Stimulated activated naive B cell treated with anti-CD40 and anti-IgM and Interleukin-4, amounts not matched to agents 10 μg/mL and 1 μg/mL and 100 μg/mL, for 72 hours (primary cell): Measurements from ENCODE around the gene FAM3C.
"Not testable (repeated sequence)": the region's sequence is repeated elsewhere in the genome, so short reads cannot be mapped to it uniquely, and the experiment has no call there.

Experiments
- ATAC-seq, 2 donors: fragments of 150-1000 bp; cut with Tn5 transposase; replicated peaks; 2 replicates each; pipeline ENCODE4 v1.10.0; 2021; ENCODE audit warnings: moderate library complexity in 1 of 2
- DNase-seq: peaks from one replicate; pipeline ENCODE4 v3.0.0; 2021
- H3K27ac Mint-ChIP-seq: one replicate; pipeline ENCODE4 v1.8.0; 2022; ENCODE audit warnings: mild to moderate bottlenecking, mixed read lengths
- H3K27me3 Mint-ChIP-seq, 2 donors: one replicate each; pipeline ENCODE4 v1.8.0; 2022; ENCODE audit warnings: mixed read lengths in 2 of 2
- H3K36me3 Mint-ChIP-seq, 2 donors: one replicate each; pipeline ENCODE4 v1.8.0; 2022; ENCODE audit warnings: mixed read lengths in 2 of 2, mild to moderate bottlenecking in 1 of 2
- H3K4me1 Mint-ChIP-seq, 2 donors: one replicate each; pipeline ENCODE4 v1.8.0; 2022; ENCODE audit warnings: mixed read lengths in 2 of 2, mild to moderate bottlenecking in 1 of 2
- H3K4me3 Mint-ChIP-seq, 2 donors: one replicate each; pipeline ENCODE4 v1.8.0; 2022; ENCODE audit warnings: mild to moderate bottlenecking in 2 of 2, mixed read lengths in 2 of 2, moderate library complexity in 1 of 2
- H3K9me3 Mint-ChIP-seq, 2 donors: one replicate each; pipeline ENCODE4 v1.8.0; 2022; ENCODE audit warnings: mixed read lengths in 2 of 2, mild to moderate bottlenecking in 1 of 2

Gene FAM3C

DNA sequence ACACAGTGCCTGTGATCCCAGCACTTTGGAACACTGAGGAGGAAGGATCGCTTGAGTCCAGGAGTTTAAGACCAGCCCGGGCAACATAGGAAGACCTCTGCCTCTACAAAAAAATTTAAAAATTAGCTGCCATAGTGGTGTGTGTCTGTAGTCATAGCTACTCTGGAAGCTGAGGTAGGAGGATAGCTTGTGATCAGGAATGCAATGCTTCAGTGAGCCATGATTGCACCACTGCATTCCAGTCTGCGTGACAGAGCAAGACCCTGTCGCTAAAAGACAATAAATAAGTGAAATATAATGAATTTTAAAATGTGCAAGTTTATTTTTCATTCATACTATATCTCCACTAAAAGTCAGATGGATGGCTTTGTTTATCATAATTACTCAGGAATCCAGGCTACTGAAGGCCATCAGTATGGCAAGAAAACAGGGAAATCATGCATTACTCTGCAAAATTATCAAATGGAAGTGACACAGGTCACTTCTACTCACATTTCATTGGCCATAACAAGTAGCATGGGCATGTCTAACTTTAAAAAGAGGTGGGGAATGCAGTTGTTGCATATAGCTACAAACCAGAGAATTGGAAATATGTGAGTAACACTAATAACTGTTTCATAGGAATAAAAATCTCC is 32.9 kb upstream of the FAM3C start:
- ATAC-seq (no peak), DNase-seq (no peak)
- H3K36me3 Mint-ChIP-seq: peaks cover 0 to 2% of the 10 kb centered on the region in 2 donors
- no peak overlapping the region for H3K4me3 Mint-ChIP-seq
- no peaks in the 10 kb centered on the region for H3K27me3 Mint-ChIP-seq
- peaks cover 8 to 19% of the 10 kb centered on the region in 2 donors for H3K4me1 Mint-ChIP-seq
- H3K27ac Mint-ChIP-seq: no peak overlapping the region
- peaks cover 0 to 5% of the 10 kb centered on the region in 2 donors for H3K9me3 Mint-ChIP-seq

DNA sequence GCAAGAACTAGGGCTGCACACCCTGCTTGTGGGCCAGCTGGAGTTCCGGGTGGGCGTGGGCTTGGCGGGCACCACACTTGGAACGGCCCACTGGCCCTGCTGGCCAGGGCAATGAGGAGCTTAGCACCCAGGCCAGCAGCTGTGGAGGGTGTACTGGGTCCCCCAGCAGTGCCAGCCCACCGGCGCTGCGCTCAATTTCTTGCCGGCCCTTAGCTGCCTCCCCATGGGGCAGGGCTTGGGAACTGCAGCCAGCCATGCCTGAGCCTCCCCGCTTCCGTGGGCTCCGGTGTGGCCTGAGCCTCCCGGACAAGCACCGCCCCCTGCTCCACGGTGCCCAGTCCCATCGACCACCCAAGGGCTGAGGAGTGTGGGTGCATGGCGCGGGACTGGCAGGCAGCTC is 25.6 kb upstream of the FAM3C start:
- ATAC-seq, H3K36me3 Mint-ChIP-seq, H3K4me1 Mint-ChIP-seq, DNase-seq, H3K4me3 Mint-ChIP-seq, H3K9me3 Mint-ChIP-seq, H3K27ac Mint-ChIP-seq, H3K27me3 Mint-ChIP-seq: not testable (repeated sequence)

DNA sequence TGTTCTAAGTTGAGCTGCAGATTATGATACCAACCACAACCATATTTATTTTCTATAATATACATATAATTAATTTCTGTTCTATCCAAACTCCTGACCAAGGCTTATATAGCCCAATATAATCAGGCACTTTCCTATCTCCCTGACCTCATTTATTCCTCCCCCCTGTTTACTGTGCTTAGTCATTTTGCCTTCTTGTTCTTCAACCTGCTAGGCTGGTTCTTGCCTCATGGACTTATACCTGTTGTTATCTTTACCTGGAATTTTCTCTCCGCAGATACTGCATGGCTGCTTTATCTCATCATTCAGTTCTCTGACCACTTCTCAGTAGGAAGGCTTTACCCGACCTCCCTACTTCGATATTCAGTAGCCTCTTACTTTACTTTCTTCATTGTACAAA is 24.9 kb upstream of the FAM3C start:
- no peaks in the 10 kb centered on the region for H3K4me1 Mint-ChIP-seq
- no peak overlapping the region for H3K27ac Mint-ChIP-seq
- H3K27me3 Mint-ChIP-seq: no peaks in the 10 kb centered on the region
- ATAC-seq (no peak), DNase-seq (no peak)
- H3K4me3 Mint-ChIP-seq: no peak overlapping the region
- H3K9me3 Mint-ChIP-seq: no peaks in the 10 kb centered on the region
- no peaks in the 10 kb centered on the region for H3K36me3 Mint-ChIP-seq

DNA sequence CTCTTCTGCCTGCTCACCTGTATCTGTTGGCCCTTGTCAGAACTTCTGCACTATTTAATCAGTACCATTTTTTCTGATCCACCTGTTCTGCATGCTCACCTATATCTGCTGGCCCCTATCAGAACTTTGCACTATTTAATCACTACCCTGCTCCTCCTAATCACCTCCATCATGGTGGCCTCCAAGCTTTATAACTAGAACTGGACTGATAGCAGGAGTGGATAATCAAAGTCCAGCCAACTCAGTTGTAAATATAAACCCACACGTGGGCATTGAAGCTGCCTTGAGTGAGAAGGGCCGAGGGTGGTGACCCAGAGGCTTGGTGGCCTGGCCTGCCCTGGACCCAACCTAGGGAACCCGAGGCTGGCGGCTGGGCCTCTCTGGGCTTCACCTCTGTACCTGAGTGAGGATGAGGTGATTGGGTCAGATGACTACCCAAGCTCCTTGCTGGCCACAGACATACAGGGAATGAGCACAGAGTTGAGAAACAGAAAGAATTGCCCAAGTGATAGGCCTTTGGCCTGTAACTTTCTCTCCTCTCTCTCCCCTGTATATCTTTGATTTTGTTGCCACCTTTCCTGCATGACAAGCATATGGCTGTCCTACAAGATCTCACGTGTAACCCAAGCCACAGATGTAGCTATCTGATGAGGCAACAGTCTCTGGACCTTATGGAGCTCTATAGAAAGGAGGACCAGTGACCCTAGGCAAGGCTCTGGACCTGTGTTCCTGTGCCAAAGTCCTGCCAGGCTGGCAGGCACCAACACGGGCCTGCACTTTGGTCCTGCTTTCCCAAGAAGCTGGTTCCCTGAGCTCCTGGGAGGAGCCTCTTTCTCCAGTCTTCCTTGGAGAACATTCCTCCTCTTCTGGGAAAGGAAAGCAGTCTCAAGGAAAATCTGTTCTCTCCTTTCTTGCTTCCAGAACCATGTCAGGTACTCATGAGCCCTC is 23.4 kb upstream of the FAM3C start:
- H3K27ac Mint-ChIP-seq: no peak overlapping the region
- ATAC-seq (no peak), DNase-seq (no peak)
- H3K27me3 Mint-ChIP-seq: no peaks in the 10 kb centered on the region
- H3K9me3 Mint-ChIP-seq: no peaks in the 10 kb centered on the region
- H3K4me3 Mint-ChIP-seq: no peak overlapping the region
- no peaks in the 10 kb centered on the region for H3K36me3 Mint-ChIP-seq
- no peaks in the 10 kb centered on the region for H3K4me1 Mint-ChIP-seq

DNA sequence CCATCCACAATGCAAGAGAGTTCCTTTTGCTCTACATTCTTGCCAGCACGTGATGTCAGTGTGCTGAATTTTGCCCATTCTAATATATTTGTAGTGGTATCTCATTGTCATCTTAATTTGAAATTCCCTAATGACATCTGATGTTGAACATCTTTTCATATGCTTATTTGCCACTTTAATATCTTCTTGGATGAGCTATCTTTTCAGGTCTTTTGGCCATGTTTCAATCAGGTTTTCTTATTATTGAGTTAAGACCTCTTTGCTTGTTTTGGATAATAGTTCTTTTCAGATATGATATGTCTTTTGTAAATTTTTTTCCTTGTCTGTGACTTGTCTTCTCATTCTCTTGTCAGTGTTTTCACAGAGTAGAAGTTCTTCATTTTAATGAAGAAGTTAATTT is 20.4 kb upstream of the FAM3C start:
- Mint-ChIP-seq H3K27ac (no peak overlapping the region), H3K9me3 (no peaks in the 10 kb centered on the region), H3K4me1 (peaks cover under 1 to 2% of the 10 kb centered on the region in 2 donors), H3K27me3 (no peaks in the 10 kb centered on the region), H3K4me3 (no peak overlapping the region), H3K36me3 (no peaks in the 10 kb centered on the region)
- ATAC-seq (no peak), DNase-seq (no peak)

DNA sequence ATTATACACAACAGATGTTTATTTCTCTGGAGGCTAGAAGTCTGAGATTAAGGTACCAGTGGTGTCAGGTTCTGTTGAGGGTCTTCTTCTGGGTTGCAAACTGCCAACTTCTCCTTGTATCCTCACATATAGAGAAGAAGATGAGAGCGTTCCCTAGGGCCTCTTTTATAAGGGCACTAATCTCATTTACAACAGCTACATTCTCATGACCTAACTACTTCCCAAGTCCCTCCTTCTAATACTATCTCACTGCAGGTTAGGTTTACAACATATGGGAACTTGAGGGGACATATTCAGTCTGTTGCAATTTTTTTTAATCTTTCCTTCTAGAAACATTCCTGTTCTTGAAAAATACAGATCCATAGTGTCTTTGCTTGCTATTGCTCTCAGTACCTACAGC is 18.3 kb upstream of the FAM3C start:
- no peaks in the 10 kb centered on the region for H3K9me3 Mint-ChIP-seq
- H3K4me1 Mint-ChIP-seq: peaks cover 7 to 12% of the 10 kb centered on the region in 2 donors
- H3K4me3 Mint-ChIP-seq: no peak overlapping the region

DNA sequence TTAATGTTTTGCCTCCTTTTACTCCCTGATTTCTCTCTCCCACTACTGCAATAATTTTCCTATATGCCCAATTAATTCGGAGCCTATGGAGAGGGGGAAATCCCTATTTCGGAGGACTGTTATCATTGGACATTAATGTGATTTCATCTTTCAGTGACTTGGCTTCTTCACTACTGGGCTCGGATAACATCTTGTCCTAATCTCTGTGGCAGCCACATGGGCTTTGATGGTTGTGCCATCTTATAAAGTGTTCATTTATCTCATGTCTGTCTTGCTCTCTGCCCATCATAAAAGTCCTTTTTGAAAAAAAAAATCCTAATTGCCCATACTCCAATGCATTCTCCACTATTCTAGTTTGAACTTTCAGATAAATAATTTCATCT is 15.5 kb upstream of the FAM3C start:
- Mint-ChIP-seq H3K4me1 (peaks cover 7 to 12% of the 10 kb centered on the region in 2 donors), H3K9me3 (no peaks in the 10 kb centered on the region), H3K4me3 (no peak overlapping the region), H3K27ac (no peak overlapping the region), H3K36me3 (no peaks in the 10 kb centered on the region), H3K27me3 (no peaks in the 10 kb centered on the region)
- DNase-seq (no peak), ATAC-seq (no peak)

More for the DNA sequence above, 18.3 kb upstream of the FAM3C start:
- H3K27me3 Mint-ChIP-seq: no peaks in the 10 kb centered on the region
- H3K36me3 Mint-ChIP-seq: no peaks in the 10 kb centered on the region
- no peak for DNase-seq
- ATAC-seq: no peak
- H3K27ac Mint-ChIP-seq: no peak overlapping the region

DNA sequence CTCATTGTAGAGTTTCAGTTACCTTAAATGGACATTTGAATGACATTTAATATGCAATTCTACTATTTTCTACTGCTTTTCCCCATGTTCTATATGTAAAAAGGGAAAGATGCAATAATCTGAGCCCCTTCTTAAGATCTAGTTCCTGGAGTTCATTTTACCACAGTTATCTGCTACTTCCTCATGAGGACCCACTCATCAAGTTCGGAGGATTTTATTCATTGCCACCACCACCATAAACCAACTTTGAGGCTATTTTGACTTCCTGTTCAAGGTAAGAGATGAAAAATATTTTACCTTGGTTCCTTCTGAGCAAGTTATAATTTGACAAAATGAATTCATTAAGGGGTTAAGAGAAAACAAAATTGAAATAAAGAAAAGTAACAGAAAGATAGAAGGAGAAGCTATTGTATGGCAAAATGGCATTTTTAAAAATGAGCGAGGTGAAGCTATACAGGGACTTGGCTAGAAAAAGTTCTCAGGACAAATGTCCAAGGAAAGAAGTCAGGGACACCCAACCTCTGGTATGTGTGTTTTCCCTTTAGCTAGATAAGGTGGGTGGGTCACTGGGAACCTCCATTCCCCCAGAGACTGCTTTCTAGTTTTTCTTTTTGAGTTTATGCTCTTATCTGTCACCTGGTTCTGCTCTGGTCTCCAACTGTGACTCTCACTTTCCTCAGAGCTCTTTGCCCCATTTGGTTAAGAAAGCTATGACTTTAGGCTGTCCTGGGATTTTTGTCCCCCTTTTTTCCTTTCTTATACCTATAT is 14.9 kb upstream of the FAM3C start:
- DNase-seq (peak; percentile 24), ATAC-seq (peak; percentile 91 to 96)
- H3K4me3 Mint-ChIP-seq: no peak overlapping the region
- no peaks in the 10 kb centered on the region for H3K9me3 Mint-ChIP-seq
- H3K27me3 Mint-ChIP-seq: no peaks in the 10 kb centered on the region
- peaks cover 7 to 12% of the 10 kb centered on the region in 2 donors for H3K4me1 Mint-ChIP-seq
- H3K27ac Mint-ChIP-seq: peak overlapping the region; percentile 60
- no peaks in the 10 kb centered on the region for H3K36me3 Mint-ChIP-seq

DNA sequence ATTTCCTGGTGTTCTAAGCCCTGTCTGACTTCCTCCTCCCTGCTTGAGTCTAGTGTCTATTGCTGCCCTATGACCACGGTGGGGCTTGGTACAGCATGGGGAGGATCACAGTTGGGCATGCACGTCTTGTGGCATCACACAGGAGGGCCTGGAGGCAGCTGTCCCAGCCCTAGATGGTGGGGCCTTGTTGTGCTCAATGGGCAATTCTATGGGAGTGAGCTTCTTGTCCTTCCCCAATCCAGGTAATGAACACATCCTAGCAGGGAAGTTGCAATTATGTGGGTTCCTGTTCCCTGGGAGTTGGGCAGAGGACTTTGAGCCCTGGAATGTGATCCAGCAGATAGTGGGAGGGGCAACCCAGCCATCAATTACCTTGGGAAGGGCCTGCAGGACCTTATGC is 10.8 kb upstream of the FAM3C start:
- DNase-seq: no peak
- ATAC-seq: no peak
- H3K4me3 Mint-ChIP-seq: no peak overlapping the region
- no peak overlapping the region for H3K27ac Mint-ChIP-seq
- H3K36me3 Mint-ChIP-seq: no peaks in the 10 kb centered on the region
- H3K4me1 Mint-ChIP-seq: peaks cover 8 to 24% of the 10 kb centered on the region in 2 donors
- no peaks in the 10 kb centered on the region for H3K27me3 Mint-ChIP-seq
- H3K9me3 Mint-ChIP-seq: no peaks in the 10 kb centered on the region

DNA sequence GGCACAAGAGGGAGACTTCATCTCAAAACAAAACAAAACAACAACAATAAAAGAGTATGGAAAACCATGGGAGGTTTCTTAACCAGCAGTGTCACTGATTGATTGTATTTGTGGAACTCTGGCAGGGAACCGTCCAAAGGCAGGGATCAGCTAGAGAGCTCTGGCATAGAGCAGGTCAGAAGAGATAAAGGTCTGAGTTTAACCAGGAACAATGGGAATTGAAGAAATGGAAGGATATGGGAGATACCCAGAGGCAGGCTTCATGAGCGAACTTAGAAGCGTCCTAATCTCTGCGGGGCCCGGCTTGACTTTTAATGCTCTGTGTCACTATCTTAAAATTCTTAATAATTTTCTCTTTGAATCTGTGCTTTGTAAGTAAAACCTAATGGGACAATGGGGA is 10.4 kb upstream of the FAM3C start:
- Mint-ChIP-seq H3K4me3 (no peak overlapping the region), H3K27ac (no peak overlapping the region), H3K36me3 (no peaks in the 10 kb centered on the region), H3K9me3 (no peaks in the 10 kb centered on the region), H3K27me3 (no peaks in the 10 kb centered on the region), H3K4me1 (peaks cover 8 to 21% of the 10 kb centered on the region in 2 donors)
- DNase-seq (no peak), ATAC-seq (no peak)

DNA sequence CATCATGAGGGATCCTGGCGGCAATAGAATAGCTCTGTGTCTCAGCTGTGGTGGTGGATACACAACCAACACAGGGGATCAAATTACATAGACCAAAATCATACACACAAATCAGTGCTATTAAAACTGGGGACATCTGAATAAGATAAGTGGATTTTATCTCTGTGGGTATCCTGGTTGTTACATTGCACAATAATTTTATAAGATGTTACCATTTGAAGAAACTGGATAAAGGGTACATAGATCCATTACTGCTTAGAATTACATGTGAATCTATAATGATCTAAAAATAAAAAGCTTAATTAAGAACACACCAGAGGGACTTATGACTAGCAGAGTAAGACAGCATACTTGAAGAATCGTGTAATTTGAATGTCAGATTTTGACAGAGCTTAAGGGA is 8.2 kb upstream of the FAM3C start:
- Mint-ChIP-seq H3K4me3 (no peak overlapping the region), H3K9me3 (no peaks in the 10 kb centered on the region), H3K27me3 (no peaks in the 10 kb centered on the region), H3K27ac (no peak overlapping the region), H3K4me1 (peaks cover 2 to 12% of the 10 kb centered on the region in 2 donors), H3K36me3 (no peaks in the 10 kb centered on the region)
- DNase-seq (no peak), ATAC-seq (no peak)

DNA sequence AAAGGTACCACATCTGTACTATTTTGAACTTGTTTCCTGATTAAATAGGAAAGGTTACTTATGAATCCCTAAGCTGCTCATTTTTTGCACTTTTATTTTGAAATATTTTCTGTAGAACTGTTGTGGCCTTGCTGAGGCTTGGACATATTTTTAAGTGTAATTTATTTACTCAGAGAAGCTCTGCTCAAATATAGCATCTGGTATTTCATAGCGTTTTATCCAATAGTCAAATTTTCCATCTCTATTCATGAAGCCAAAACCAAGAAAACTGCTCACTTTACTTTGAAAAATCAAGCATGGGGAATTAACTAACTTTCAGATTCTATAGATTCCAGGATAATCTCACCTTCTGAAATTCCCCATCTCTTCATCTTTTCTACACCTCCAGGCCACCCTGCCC is 6.6 kb upstream of the FAM3C start:
- no peak for ATAC-seq
- Mint-ChIP-seq H3K36me3 (no peaks in the 10 kb centered on the region), H3K27me3 (no peaks in the 10 kb centered on the region), H3K27ac (no peak overlapping the region), H3K4me3 (no peak overlapping the region), H3K4me1 (peaks cover 2 to 12% of the 10 kb centered on the region in 2 donors), H3K9me3 (no peaks in the 10 kb centered on the region)
- no peak for DNase-seq

DNA sequence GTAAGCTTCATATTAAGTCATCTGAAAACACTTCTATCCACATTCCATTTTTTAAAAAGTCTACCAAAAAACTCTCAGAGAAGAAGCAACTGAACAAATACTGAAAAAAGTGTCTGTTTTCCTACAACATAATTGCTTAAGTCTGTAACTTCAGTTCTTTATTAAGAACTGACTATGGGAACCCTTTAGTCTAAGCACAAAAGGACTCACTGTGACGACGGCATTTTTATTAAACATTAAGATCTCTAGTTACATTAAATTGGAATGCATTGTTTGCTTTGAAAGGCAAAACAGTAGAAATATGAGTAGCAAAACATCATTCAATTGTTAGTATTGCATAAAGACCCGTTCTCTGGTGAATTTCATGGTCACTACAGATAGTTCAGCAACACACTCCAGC is 5.8 kb upstream of the FAM3C start:
- Mint-ChIP-seq H3K9me3 (no peaks in the 10 kb centered on the region), H3K4me3 (no peak overlapping the region), H3K4me1 (peaks cover 2 to 12% of the 10 kb centered on the region in 2 donors), H3K27ac (no peak overlapping the region), H3K36me3 (no peaks in the 10 kb centered on the region), H3K27me3 (no peaks in the 10 kb centered on the region)
- DNase-seq (no peak), ATAC-seq (no peak)

DNA sequence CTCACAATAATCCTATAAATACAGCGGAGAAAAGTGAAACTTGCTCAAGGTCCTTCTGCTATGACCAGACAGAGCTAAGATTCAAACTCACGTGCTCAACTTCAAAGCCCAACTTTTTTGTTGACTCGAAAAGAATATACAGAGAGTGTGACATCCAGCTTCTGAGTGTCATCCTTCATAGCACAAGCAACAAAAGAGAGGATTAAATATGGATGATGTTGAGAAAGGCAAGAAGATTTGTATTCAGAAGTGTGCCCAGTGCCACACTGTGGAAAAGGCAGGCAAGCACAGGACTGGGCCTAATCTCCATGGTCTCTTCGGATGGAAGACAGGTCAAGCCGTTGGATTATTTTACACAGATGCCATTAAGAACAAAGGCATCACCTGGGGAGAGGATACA is 2.1 kb upstream of the FAM3C start:
- peaks cover 2 to 15% of the 10 kb centered on the region in 2 donors for H3K4me1 Mint-ChIP-seq
- no peak overlapping the region for H3K4me3 Mint-ChIP-seq
- H3K9me3 Mint-ChIP-seq: no peaks in the 10 kb centered on the region
- H3K27me3 Mint-ChIP-seq: no peaks in the 10 kb centered on the region
- ATAC-seq: no peak
- H3K36me3 Mint-ChIP-seq: peaks cover 1 to 8% of the 10 kb centered on the region in 2 donors
- no peak overlapping the region for H3K27ac Mint-ChIP-seq
- no peak for DNase-seq
